ENCODE measurements around the gene NDNF. TPM values are rescaled to one million over a fixed set of nuclear protein-coding genes. Genes with fewer than 3 reads are reported as not detected.

The NDNF gene
- polyA plus RNA-seq, 3 donors = 0.34 to 2.9 (median 0.46) TPM

Other genes with a start within 250 kb of the NDNF start
- 1 to 10 TPM; 2.0 to 5.1 (median 3.0) TPM for gene PRDM5, start 149.8 kb downstream of the NDNF start, polyA plus RNA-seq
- gene TNIP3, start 91.8 kb upstream of the NDNF start, polyA plus RNA-seq = 1 to 10 TPM in 1 of 3 donors, not detected in 2; 1.4 TPM